CD8-positive, alpha-beta memory T cell (primary cell): Measurements from ENCODE around the gene DPF1. TPM values are rescaled to one million over a fixed set of nuclear protein-coding genes. Genes with fewer than 3 reads are reported as not detected.

ENCODE experiments used
- CTCF ChIA-PET: fragments of 350-600 bp; sonication (Branson Sonifier 250); formaldehyde crosslinking; loops from one replicate; lab custom pipeline; 2021; ENCODE audit warnings: antibody characterized with exemption; lab: Charles Lee
- POLR2A ChIA-PET: fragments of 350-600 bp; sonication (Branson Sonifier 250); formaldehyde crosslinking; loops from one replicate; lab custom pipeline; 2021; ENCODE audit warnings: antibody characterized with exemption; lab: Charles Lee
- DNase-seq, 5 donors: peaks; one replicate each; pipeline versions ENCODE4 v3.0.0 to v3.0.0-alpha.2; 2020 to 2022; ENCODE audit warnings: mixed read lengths in 1 of 5
- H3K27ac ChIP-seq: one replicate; pipeline ENCODE4 v1.7.0; 2013; ENCODE audit warnings: low read depth, mild to moderate bottlenecking, low read length, moderate library complexity
- H3K27me3 ChIP-seq: 2 replicates; pipeline ENCODE4 v1.7.0; 2013; ENCODE audit warnings: low read length, mild to moderate bottlenecking; ENCODE audit not compliant: insufficient read depth, poor library complexity, severe bottlenecking
- H3K36me3 ChIP-seq: 2 replicates; pipeline ENCODE4 v1.7.0; 2013; ENCODE audit warnings: mild to moderate bottlenecking, low read length, moderate library complexity; ENCODE audit not compliant: insufficient read depth
- H3K4me1 ChIP-seq: 2 replicates; pipeline ENCODE4 v1.7.0; 2013; ENCODE audit warnings: mild to moderate bottlenecking, low read length, moderate library complexity; ENCODE audit not compliant: insufficient read depth
- H3K4me3 ChIP-seq: 2 replicates; pipeline ENCODE4 v1.7.0; 2013; ENCODE audit warnings: mild to moderate bottlenecking, low read length
- H3K9me3 ChIP-seq: 2 replicates; pipeline ENCODE4 v1.7.0; 2013; ENCODE audit warnings: mild to moderate bottlenecking, low read length
- H3K27ac Mint-ChIP-seq, 8 donors: one replicate each; pipeline ENCODE4 v1.8.0; 2020 to 2021; ENCODE audit warnings: mixed read lengths in 8 of 8, mild to moderate bottlenecking in 6 of 8, inconsistent platforms in 3 of 8, moderate library complexity in 3 of 8
- H3K27me3 Mint-ChIP-seq, 2 donors: one replicate each; pipeline ENCODE4 v1.8.0; 2020 to 2021; ENCODE audit warnings: mixed read lengths in 2 of 2, mild to moderate bottlenecking in 1 of 2, moderate library complexity in 1 of 2
- H3K36me3 Mint-ChIP-seq, 3 donors: one replicate each; pipeline ENCODE4 v1.8.0; 2020 to 2021; ENCODE audit warnings: mixed read lengths in 3 of 3, inconsistent platforms in 1 of 3, mild to moderate bottlenecking in 1 of 3
- H3K4me1 Mint-ChIP-seq, 3 donors: one replicate each; pipeline ENCODE4 v1.8.0; 2020 to 2021; ENCODE audit warnings: mixed read lengths in 3 of 3, inconsistent platforms in 1 of 3, mild to moderate bottlenecking in 1 of 3
- H3K4me3 Mint-ChIP-seq, 7 donors: one replicate each; pipeline ENCODE4 v1.8.0; 2020 to 2021; ENCODE audit warnings: mixed read lengths in 7 of 7, mild to moderate bottlenecking in 6 of 7, moderate library complexity in 4 of 7, inconsistent platforms in 2 of 7
- H3K9me3 Mint-ChIP-seq, 5 donors: one replicate each; pipeline ENCODE4 v1.8.0; 2020 to 2022; ENCODE audit warnings: mixed read lengths in 5 of 5, mild to moderate bottlenecking in 3 of 5, moderate library complexity in 2 of 5, inconsistent platforms in 1 of 5
- polyA plus RNA-seq: library from polyadenylated mRNA; unstranded; fragments of 300-500 nt; fragmentation: Illumina TruSeq; gene quantifications from one replicate; pipeline ENCODE4 v1.2.3, GENCODE V29; 2021
- total RNA-seq, 2 experiments: library from RNA; stranded (reverse); gene quantifications; one replicate each; pipeline ENCODE4 v1.2.3, GENCODE V29; 2021

Gene DPF1
- total and polyA plus RNA-seq, 3 experiments from 2014 or later: 0.78 to 1.1 TPM; not detected in 1

DNA sequence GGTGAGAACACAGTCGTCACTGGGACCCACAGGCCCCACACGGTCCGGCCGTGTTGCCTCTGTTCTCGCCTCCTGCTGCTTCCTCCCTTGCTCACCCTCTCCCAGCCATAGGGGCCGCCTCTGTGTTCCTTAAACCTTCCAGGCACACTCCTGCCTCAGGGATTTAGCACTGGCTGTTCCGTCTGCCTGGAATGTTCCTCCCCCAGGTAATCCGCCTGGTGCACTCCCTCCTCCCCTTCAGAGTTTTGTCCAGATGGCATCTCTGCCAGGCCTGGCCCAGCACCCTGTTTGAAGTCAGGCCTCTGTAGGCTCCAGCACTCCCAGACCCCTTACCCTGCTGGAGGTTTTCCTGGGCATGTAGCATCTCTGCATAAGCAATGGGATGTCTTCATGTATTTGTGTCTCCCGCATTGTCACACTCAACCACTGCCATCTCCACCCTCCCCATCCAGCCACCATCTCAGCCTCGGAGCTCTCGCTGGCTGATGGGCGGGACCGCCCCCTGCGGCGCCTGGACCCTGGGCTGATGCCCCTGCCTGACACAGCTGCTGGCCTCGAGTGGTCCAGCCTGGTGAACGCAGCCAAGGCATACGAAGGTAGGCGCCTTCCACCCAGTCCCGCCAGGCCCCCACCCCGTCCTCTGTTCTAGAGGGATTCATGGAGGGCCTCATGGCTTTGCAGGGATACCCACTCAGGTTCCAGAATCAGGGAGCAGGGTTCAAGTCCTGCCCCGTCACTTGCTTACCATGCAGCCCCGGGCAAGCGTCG, 25.9 kb downstream of the DPF1 start:
- H3K27ac Mint-ChIP-seq: no peak overlapping the region
- Histone ChIP-seq H3K9me3 (no peaks in the 10 kb centered on the region), H3K4me3 (no peak overlapping the region), H3K4me1 (no peaks in the 10 kb centered on the region), H3K27ac (no peak overlapping the region), H3K36me3 (no peaks in the 10 kb centered on the region), H3K27me3 (no peaks in the 10 kb centered on the region)
- H3K4me1 Mint-ChIP-seq: no peaks in the 10 kb centered on the region
- no peak overlapping the region for H3K4me3 Mint-ChIP-seq
- peaks cover 10 to 59% (median 21%) of the 10 kb centered on the region in 3 donors for H3K36me3 Mint-ChIP-seq
- H3K9me3 Mint-ChIP-seq: no peaks in the 10 kb centered on the region
- ChIA-PET CTCF (no interaction called here), POLR2A (no interaction called here)
- peaks cover 0 to 1% of the 10 kb centered on the region in 2 donors for H3K27me3 Mint-ChIP-seq
- DNase-seq: no peak

DNA sequence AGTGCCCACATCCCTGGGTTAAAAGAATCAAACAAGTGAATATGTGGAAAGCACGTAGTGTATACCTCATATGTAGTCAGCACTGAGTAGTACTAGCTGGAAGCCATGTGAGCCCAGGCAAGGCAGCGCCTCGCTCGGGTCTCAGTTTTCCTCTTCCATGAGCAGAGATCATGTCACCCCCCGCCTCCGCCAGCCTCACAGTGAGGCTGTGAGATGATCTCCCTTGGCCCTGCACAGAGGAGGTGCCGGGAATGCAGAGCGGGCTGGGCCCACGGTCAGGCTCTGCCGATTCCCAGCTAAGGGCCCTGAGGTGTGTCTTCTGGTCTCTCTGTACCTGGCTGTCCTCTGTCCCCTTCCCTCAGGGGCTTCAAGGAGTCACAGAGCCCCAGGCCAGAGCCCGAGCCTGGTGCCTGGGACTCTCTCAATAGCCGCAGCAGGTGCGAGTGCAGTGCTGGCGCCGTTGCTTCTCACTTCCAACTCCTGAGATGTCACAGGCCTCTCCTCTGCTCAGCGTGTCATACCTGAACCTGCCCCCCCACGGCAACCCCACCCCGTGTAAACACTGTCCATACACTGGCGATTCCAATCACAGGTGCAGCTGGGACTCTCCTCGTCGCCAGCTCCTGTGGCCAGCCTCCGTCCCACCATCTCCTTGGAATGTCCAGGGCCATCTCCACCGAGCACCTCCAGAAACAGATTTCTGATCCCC, 26.9 kb downstream of the DPF1 start:
- no peaks in the 10 kb centered on the region for H3K36me3 ChIP-seq
- ChIA-PET POLR2A (no interaction called here), CTCF (no interaction called here)
- H3K36me3 Mint-ChIP-seq: peaks cover 5 to 56% (median 17%) of the 10 kb centered on the region in 3 donors
- no peak overlapping the region for H3K4me3 Mint-ChIP-seq
- H3K4me1 Mint-ChIP-seq: no peaks in the 10 kb centered on the region
- no peak overlapping the region for H3K27ac ChIP-seq
- peaks cover 0 to 1% of the 10 kb centered on the region in 2 donors for H3K27me3 Mint-ChIP-seq
- H3K27ac Mint-ChIP-seq: no peak overlapping the region
- no peak for DNase-seq
- no peaks in the 10 kb centered on the region for H3K27me3 ChIP-seq
- H3K9me3 Mint-ChIP-seq: no peaks in the 10 kb centered on the region
- no peaks in the 10 kb centered on the region for H3K4me1 ChIP-seq
- H3K4me3 ChIP-seq: no peak overlapping the region
- no peaks in the 10 kb centered on the region for H3K9me3 ChIP-seq

- no peaks in the 10 kb centered on the region for H3K9me3 Mint-ChIP-seq
- ChIA-PET CTCF (no interaction called here), POLR2A (no interaction called here)
- no peak overlapping the region for H3K4me3 Mint-ChIP-seq
- DNase-seq: no peak
- no peak overlapping the region for H3K27ac Mint-ChIP-seq
- no peaks in the 10 kb centered on the region for H3K4me1 ChIP-seq
- H3K27ac ChIP-seq: no peak overlapping the region
- peaks cover 0 to 1% of the 10 kb centered on the region in 2 donors for H3K27me3 Mint-ChIP-seq
- H3K4me3 ChIP-seq: no peak overlapping the region
- no peaks in the 10 kb centered on the region for H3K36me3 ChIP-seq
- no peaks in the 10 kb centered on the region for H3K27me3 ChIP-seq
- no peaks in the 10 kb centered on the region for H3K4me1 Mint-ChIP-seq
- H3K36me3 Mint-ChIP-seq: peaks cover 3 to 54% (median 13%) of the 10 kb centered on the region in 3 donors
- no peaks in the 10 kb centered on the region for H3K9me3 ChIP-seq
Measured at GRCh38 chr19:38196245-38196837, 27.7 kb downstream of the DPF1 start.

DNA sequence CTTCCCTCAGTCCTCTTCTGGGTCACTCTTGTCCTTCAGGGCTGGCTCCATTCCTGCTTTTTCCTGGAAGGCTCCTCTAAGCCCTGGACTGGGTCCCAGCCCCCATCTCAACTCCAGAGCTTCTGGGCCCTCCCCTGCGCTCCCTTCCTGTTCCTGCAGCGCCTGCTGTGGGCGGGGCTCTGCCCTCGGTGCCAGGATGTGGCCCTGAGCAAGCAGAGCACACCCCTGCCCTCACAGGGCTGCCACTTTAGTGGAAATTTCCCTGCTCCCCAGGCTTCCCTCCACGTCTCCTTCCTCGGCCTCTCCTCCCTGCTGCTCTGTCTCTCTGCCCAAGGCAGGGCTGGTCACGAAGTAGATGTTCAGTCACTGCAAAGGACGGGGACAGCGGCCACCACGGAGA, 28.8 kb downstream of the DPF1 start:
- peaks cover 0 to 1% of the 10 kb centered on the region in 2 donors for H3K27me3 Mint-ChIP-seq
- H3K36me3 Mint-ChIP-seq: peaks cover 2 to 54% (median 11%) of the 10 kb centered on the region in 3 donors
- no peaks in the 10 kb centered on the region for H3K9me3 Mint-ChIP-seq
- ChIA-PET CTCF (no interaction called here), POLR2A (no interaction called here)
- no peak overlapping the region for H3K4me3 Mint-ChIP-seq
- DNase-seq: no peak
- no peaks in the 10 kb centered on the region for H3K4me1 Mint-ChIP-seq
- H3K27ac Mint-ChIP-seq: peak overlapping the region in 1 of 8 donors; percentile 69
- Histone ChIP-seq H3K36me3 (no peaks in the 10 kb centered on the region), H3K27ac (no peak overlapping the region), H3K27me3 (no peaks in the 10 kb centered on the region), H3K9me3 (no peaks in the 10 kb centered on the region), H3K4me3 (no peak overlapping the region), H3K4me1 (no peaks in the 10 kb centered on the region)

DNA sequence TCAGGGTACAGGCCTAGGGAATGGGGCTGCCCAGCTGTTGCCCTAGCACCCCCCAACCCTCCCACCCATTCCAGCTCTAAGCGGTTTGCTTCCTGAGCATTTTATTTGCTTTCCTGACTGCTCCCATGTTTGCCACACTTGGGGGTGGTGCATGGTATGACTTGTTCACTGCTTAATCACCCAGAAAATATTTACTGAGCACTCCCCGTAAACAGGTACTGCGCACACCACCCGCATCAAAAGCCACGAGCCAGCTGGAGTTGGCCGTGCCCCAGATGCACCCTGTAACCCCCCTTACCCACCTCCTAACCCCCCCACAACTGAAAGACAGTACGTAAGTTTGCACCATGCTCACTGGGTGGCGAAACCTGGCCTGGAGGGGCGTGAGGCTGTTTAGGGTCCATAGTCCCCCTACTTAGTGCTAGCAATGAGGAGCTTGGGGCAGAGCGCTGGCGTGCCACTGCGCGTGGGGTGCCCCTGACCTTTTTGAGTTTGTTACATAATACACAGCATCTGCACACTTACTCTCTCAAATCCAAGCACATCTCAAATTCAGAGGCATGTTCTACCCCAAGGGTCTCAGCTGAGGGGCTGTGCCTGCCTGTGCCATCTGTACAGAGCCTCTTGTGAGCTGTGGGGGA, 29.8 kb downstream of the DPF1 start:
- no peaks in the 10 kb centered on the region for H3K36me3 ChIP-seq
- ChIA-PET POLR2A (no interaction called here), CTCF (no interaction called here)
- Mint-ChIP-seq H3K9me3 (no peaks in the 10 kb centered on the region), H3K4me3 (no peak overlapping the region), H3K27me3 (peaks cover 0 to 1% of the 10 kb centered on the region in 2 donors), H3K27ac (no peak overlapping the region), H3K36me3 (peaks cover 4 to 57% (median 15%) of the 10 kb centered on the region in 3 donors), H3K4me1 (no peaks in the 10 kb centered on the region)
- no peaks in the 10 kb centered on the region for H3K9me3 ChIP-seq
- no peaks in the 10 kb centered on the region for H3K27me3 ChIP-seq
- H3K4me3 ChIP-seq: no peak overlapping the region
- H3K27ac ChIP-seq: no peak overlapping the region
- H3K4me1 ChIP-seq: no peaks in the 10 kb centered on the region
- no peak for DNase-seq

DNA sequence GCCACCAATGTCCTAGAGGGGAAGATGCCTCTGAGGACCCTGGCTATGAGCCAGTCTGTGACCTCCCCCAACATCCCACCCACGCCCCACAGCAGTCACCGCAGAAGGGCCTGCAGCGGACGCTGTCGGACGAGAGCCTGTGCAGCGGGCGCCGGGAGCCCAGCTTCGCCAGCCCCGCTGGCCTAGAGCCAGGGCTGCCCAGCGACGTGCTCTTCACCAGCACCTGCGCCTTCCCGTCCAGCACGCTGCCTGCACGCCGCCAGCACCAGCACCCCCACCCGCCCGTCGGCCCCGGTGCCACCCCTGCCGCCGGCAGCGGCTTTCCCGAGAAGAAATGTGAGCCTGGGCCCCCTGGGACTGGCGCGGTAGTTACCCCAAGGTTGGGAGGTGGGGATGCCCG, 30.6 kb downstream of the DPF1 start:
- H3K27ac ChIP-seq: no peak overlapping the region
- H3K4me1 ChIP-seq: no peaks in the 10 kb centered on the region
- no peaks in the 10 kb centered on the region for H3K9me3 Mint-ChIP-seq
- ChIA-PET POLR2A (no interaction called here), CTCF (no interaction called here)
- H3K27me3 ChIP-seq: no peaks in the 10 kb centered on the region
- no peaks in the 10 kb centered on the region for H3K9me3 ChIP-seq
- no peak overlapping the region for H3K27ac Mint-ChIP-seq
- H3K36me3 ChIP-seq: no peaks in the 10 kb centered on the region
- no peak for DNase-seq
- no peak overlapping the region for H3K4me3 Mint-ChIP-seq
- no peak overlapping the region for H3K4me3 ChIP-seq
- peaks cover 0 to 1% of the 10 kb centered on the region in 2 donors for H3K27me3 Mint-ChIP-seq
- peaks cover 8 to 52% (median 19%) of the 10 kb centered on the region in 3 donors for H3K36me3 Mint-ChIP-seq
- no peaks in the 10 kb centered on the region for H3K4me1 Mint-ChIP-seq

DNA sequence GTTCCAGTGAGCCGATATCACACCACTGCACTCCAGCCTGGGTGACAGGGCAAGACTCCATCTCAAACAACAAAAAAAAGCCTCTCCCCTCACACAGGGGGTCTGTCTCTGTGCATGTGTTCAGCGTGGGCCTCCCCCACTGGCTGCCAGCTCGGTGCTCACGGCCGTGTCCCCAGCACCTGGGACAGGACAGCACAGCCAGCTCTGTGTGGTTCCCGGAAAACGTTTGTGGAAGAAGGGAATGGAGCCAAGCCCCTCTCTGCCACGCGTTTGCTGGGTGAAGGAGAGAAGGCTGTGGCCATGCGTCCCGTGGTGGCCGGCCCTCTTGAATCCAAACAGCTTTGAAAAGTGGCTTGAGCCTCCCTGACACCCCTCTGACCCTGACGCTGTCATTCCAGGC, 32.3 kb downstream of the DPF1 start:
- Histone ChIP-seq H3K9me3 (no peaks in the 10 kb centered on the region), H3K27ac (no peak overlapping the region), H3K36me3 (no peaks in the 10 kb centered on the region), H3K27me3 (no peaks in the 10 kb centered on the region), H3K4me1 (no peaks in the 10 kb centered on the region), H3K4me3 (no peak overlapping the region)
- H3K36me3 Mint-ChIP-seq: peaks cover 8 to 37% (median 19%) of the 10 kb centered on the region in 3 donors
- no peak for DNase-seq
- H3K27ac Mint-ChIP-seq: no peak overlapping the region
- H3K9me3 Mint-ChIP-seq: no peaks in the 10 kb centered on the region
- ChIA-PET POLR2A (no interaction called here), CTCF (no interaction called here)
- no peak overlapping the region for H3K4me3 Mint-ChIP-seq
- no peaks in the 10 kb centered on the region for H3K4me1 Mint-ChIP-seq
- H3K27me3 Mint-ChIP-seq: peaks cover 0 to 1% of the 10 kb centered on the region in 2 donors

DNA sequence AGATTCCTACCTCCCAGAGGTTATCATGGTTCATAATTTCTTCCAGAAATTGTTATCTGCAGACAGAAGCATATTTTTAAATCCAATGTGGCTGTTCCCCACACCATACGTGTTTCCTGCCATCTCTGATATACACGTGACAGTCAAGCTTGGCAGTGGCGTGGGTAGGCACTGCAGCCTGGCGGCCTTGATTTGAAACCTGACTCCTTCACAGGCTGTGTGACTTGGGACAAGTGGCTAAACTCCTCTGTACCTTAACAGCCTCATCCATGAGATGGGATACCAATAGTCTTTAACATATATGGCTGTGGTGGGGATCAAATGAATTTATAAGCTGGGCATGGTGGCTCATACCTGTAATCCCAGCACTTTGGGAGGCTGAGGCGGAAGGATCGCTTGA, 33.2 kb downstream of the DPF1 start:
- Histone ChIP-seq H3K36me3 (no peaks in the 10 kb centered on the region), H3K9me3 (no peaks in the 10 kb centered on the region), H3K27me3 (no peaks in the 10 kb centered on the region), H3K4me1 (no peaks in the 10 kb centered on the region), H3K4me3 (no peak overlapping the region), H3K27ac (no peak overlapping the region)
- Mint-ChIP-seq H3K27me3 (no peaks in the 10 kb centered on the region), H3K4me1 (no peaks in the 10 kb centered on the region), H3K27ac (no peak overlapping the region), H3K4me3 (no peak overlapping the region), H3K9me3 (no peaks in the 10 kb centered on the region), H3K36me3 (peaks cover 8 to 35% (median 15%) of the 10 kb centered on the region in 3 donors)
- POLR2A ChIA-PET: no interaction called here
- CTCF ChIA-PET: no interaction called here
- DNase-seq: no peak
